ENCODE data around the gene PALD1.

- TF ChIP-seq POLR2A (IDR thresholded peaks at IDR 0.05) (no peak), POLR2AphosphoS5 (IDR thresholded peaks at IDR 0.05) (no peak)
- TF ChIP-seq, protein P1, sequence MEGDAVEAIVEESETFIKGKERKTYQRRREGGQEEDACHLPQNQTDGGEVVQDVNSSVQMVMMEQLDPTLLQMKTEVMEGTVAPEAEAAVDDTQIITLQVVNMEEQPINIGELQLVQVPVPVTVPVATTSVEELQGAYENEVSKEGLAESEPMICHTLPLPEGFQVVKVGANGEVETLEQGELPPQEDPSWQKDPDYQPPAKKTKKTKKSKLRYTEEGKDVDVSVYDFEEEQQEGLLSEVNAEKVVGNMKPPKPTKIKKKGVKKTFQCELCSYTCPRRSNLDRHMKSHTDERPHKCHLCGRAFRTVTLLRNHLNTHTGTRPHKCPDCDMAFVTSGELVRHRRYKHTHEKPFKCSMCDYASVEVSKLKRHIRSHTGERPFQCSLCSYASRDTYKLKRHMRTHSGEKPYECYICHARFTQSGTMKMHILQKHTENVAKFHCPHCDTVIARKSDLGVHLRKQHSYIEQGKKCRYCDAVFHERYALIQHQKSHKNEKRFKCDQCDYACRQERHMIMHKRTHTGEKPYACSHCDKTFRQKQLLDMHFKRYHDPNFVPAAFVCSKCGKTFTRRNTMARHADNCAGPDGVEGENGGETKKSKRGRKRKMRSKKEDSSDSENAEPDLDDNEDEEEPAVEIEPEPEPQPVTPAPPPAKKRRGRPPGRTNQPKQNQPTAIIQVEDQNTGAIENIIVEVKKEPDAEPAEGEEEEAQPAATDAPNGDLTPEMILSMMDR (IDR thresholded peaks at IDR 0.05): no peak
Measured at GRCh38 chr10:70563230-70563629, 84.7 kb downstream of the PALD1 start.

All from sigmoid colon (tissue), 4 donors.